Activated CD4-positive, alpha-beta T cell treated with anti-CD3 and anti-CD28 coated beads, Interleukin-2, Interleukin-4, amounts not matched to agents 100 ng/mL and 50 ng/mL, durations not matched to agents 16 hours and 8 hours (primary cell): Measurements from ENCODE around the gene SH3RF2.
"Not testable (repeated sequence)": the region's sequence is repeated elsewhere in the genome, so short reads cannot be mapped to it uniquely, and the experiment has no call there.

ENCODE experiments used
- DNase-seq: peaks from one replicate; pipeline ENCODE4 v3.0.0-alpha.2; 2020; ENCODE audit warnings: low spot score

SH3RF2 gene

DNA sequence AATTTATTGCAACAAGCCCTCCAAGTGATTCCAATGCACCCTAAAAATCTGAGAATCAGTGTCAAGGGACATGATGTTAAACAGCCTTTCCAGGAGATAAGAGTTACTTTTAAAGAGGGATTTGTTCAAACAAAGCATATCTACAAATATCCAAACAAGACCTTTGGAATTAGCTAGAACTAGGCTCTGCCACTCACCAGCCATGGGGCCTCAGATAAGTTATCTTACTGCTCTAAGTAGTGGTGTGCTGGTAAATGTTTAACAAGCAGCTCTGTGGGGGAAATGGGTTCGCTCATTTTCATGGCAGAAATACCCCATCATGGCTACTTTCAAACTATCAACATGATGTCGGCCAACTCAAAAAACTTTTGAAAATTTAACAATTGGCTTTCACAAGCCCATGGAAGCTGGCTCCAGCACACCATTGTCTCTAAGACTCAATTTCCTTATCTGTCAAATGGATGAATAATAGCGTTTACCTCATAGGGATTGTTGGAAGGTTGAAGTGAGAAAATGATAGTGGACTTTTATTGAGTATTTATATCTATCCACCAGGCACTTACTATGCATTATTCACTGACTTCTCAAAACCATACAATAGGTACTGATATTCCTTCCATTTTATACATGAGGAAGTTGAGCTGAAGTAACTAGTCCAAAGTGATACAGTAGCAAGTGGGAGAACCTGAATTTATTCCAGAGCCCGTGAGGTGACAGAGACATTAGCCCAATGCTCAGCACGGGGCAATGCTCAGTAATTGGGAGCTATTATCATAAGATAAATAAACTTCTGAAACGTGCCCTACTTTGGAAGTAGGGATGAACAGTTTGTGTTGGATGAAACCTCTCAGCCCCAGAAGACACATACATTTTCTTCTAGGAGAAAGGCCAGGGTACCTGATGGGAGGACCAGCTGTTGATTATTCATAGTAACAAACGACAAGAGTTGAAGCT lies 43.2 kb downstream of the SH3RF2 start:
- DNase-seq: no peak

DNA sequence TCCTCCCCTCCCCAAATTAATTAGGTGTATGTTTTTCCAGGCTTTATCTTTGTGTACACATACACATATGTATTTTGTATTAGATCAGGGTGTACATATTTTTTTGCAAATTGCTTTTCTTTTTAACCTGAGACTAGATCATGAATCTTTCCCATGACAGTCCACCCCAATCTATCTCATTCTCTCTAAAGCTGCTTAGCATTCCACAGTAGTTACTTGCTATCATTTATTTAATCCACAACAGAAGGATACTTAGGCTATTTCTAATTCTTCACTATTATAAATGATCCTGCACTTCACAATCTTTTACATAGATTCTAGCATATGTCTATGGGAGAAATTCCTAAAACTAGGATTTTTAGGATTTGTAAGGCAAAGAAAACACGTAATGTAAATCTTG lies 43.9 kb downstream of the SH3RF2 start:
- no peak for DNase-seq

DNA sequence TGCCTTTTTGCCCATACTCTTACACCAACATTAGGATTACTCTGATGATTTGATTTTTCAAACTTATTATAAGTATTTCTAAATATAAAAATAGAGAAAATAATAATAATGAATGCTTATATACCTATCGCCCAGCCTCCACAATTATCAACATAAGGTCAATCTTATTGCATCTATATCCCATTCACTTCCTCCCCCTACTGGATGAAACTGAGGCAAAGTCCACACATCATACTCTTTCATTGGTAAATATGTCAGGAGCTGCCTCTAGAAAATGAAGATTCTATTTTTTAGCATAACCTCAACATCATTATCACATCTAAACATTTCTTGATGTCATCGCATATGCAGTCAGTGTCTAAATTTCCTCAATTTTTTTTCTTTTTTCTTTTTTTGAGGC lies 44.3 kb downstream of the SH3RF2 start:
- DNase-seq: no peak

DNA sequence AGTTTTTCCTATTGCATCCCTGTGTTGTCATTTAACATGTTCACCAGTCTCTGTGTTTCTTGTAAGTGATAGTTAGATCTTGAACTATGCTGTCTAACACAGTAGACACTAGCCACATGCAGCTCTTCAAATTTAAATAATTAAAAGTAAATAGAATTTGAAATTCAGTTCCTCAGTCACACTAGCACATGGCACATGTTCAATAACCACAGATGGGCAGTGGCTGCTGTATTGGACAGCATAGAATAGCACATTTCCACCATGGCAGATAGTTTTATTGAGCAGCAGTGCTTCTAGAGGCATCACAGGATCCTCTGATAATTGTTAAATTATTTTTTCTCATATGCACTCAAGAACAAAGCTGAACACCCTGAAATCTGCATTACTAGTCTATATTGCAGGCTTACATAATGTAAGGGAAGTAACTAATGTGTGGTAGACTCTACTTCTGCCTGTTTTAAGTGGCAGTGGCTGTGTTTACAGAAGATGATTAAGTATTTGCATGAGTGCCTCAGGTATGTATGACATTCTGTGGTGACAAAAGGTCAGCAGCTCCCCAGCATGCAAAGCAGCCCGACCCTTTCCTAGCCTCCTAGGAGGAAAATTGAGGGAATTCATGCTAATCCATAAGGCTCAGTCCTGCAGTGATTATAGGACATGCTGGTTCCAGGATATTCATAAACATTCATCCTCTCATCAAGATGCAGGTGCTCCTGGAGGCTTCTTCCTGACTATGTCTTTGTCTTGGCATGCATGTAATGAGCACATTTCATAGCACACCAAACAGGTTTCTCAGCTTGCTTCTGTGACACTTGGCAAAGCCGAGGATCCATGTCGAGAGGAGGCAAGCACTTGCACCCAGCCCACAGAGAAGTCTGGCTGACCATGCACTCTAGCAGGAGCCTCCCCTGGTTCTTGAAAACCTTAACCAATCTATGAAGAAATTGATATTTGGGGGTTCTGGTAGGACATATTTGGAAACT lies 45.5 kb downstream of the SH3RF2 start:
- no peak for DNase-seq

DNA sequence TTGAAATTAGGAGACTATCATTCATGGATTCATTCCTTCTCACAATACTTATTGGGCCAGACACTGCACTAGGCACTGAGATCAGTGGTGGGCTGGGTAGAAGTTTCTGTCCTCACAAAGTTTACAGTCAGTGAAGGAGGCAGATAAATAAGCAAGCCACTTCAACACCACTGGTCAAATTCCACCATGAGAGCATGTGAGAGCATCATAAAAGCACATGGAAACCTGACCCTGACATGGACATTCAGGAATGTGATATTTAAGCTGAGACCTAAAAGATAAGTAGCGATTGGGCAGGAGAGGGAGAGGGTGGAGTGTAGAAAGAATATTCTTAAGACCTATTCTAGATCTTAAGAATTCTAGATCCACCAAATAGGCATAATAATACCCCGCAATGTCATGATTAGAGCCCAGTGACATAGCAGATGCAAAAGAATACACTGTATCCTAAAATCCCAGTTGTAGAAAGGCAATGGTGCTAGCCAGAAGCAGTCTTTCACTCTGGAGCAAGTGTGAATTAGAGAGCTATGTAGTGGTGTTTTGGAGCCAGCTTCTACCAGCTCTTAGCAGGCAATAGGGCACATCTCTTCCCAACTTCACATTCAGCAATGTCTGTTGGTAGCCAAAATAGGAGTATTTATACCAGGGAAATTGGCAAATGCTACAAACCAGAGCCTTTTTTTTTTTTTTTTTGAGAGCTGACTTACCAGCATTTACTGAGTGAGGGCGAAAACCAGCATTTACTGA lies 46.4 kb downstream of the SH3RF2 start:
- no peak for DNase-seq

DNA sequence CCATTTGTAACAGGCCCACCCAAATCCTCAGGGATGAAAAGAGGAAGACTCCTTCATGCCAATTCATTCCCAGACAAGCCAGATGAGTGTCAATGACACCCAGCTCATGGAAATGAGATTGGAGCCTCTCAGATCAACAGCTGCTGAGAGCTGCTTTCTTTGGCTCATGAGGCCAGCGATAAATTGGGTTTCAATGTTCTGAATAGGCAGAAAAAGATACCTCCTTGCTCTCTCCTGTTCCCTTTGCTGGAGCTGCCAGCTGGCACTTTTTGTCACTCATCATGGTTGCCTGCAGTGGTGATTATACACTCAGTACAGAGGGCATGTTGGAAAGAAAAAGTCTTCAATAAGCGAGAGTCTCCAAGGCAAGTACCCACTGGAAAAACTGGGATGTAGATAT lies 47.1 kb downstream of the SH3RF2 start:
- no peak for DNase-seq

DNA sequence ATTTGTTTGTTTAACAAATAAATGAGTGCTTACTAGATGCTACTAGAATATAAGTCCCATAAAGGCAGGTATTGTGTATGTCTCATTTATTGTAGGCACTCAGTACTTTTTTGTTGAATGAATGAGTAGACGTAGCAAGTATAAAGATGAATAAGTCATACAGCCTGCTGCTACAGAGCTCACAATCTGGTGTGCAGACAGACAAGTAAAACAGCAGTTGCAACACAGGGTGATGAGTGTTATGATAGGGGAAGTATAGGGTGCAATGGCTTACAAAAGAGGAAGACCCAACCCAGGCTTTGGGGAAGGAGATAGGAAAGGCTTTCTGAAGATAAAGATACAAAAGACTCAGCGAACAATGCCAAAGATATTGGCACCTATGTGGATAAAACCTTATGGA lies 47.7 kb downstream of the SH3RF2 start:
- DNase-seq: no peak

DNA sequence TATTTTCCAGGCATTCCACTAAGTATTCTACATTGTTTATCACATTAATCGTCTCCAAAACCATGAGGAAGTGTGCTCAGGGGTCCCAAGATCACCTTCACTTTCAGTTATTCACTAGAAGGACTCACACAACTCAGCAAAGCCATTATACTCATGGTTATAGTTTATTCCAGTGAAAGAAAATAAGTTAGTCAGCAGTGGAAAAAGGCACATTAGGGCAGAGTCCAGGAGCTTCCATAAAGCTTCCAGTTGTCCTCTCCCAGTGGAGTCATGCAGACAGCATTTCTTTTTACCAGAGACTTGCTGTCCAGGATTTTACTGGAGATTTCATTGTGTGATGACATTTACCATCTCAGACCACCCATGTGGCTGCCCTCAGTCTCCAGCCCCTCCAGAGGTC lies 51.5 kb downstream of the SH3RF2 start:
- no peak for DNase-seq

DNA sequence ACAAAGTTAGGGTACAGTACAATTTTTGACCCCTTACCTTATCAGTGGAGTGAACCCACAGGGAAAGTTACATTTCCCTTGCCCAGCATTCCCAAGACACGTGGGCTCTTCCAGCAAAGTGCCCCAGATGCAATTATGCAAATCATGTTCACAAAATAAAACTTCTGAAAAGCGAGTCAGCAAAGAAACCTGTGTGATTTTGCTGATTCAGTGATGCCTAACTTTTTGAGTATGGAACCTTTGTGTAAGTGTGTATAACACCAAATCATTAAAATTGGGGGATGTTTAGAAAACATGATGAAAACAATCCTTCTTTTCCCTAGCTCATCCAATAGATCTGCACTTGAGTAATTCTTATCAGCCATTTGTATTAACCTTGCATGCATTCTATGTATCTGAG lies 52.6 kb downstream of the SH3RF2 start:
- no peak for DNase-seq

DNA sequence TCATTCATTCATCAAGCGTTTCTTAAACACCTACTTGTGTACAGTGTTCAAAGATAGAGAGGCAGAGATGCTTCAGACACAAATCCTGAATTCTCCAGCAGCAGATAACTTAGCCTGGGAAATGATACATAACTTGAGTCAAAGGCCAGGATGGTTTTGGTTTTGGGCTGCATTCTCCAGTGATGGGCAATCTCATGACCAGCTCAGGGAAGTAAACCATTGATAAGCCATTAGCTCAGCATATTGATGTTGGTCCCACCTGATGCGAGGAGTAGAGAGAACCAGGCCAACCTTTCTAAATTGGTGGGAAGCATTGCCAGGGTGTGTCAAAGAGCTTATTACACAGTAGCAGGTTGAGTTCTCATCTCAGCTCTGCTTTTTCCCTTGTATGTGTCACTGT lies 53.0 kb downstream of the SH3RF2 start:
- DNase-seq: no peak

DNA sequence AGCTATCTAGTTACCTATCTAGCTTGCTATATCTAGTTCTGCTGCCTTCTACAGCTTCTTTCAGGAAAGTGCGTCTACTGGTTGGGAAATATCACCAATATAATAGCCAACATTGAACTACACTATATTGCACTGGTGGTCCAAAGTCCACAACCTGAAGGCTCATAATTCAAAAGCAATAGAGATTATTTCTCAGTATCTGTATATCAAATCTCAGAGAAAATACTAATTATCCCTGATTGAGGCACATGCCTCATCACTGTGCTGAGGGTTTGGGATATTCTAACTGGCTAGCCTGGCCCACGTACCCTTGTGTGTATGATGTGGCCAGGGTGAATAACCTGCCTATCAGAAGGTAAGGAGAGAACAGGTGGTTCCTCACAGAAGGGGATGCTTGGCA lies 53.8 kb downstream of the SH3RF2 start:
- no peak for DNase-seq

DNA sequence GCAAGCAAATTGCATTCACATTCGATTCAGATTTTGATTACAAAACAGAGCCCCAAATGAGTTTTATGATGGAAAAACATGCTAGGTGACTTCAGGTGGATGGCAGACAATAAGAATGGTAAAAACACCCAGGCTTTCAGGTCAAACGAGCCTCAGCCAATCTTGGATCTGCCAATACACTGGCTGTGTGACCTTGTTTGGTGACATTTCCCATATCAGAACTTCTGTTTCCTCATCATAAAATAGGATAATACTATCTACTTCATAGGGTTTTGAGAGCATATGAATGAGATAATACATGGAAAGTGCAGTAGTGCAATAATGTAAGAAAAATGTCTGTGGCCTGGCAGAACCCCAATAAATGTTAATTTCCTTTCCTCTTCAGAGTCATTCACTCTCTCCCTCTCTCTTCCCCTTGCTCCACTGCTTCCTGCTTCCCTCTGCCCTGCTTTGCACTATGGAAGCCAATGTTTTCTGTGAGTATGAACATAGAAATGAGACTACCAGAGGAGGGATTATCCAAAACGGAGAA lies 54.7 kb downstream of the SH3RF2 start:
- no peak for DNase-seq

DNA sequence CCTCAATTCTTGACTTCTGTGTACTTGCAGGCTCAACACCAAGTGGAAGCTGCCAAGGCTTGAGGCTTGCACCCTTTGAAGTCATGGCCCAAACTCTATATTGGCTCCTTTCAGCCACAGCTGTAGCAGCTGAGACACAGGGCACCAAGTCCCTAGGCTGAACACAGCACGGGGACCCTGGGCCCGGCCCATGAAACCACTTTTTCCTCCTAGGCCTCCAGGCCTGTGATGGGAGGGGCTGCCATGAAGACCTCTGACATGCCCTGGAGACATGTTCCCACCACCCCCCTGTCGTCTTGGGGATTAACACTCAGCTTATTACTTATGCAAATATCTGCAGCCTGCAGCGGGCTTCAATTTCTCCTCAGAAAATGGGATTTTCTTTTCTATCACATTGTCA lies 57.2 kb downstream of the SH3RF2 start:
- not testable (repeated sequence) for DNase-seq

DNA sequence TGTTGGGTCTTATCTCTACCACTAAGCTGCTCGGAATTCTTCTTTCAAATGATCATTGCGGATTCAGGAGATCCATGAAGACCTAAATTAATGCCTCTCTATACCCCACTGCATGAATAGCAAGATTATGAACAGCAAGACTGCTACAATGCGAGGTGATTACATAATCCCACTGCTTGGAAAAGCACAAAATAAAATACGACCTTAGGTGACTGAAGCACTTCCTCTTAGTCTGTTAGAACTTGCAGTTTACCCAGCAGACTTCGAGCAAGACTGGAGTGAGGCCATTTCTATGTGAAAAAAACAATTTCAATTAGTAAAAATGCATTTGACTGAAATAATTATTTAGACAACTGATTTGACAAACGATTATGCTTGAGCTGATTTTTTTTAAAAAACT lies 59.8 kb downstream of the SH3RF2 start:
- no peak for DNase-seq

DNA sequence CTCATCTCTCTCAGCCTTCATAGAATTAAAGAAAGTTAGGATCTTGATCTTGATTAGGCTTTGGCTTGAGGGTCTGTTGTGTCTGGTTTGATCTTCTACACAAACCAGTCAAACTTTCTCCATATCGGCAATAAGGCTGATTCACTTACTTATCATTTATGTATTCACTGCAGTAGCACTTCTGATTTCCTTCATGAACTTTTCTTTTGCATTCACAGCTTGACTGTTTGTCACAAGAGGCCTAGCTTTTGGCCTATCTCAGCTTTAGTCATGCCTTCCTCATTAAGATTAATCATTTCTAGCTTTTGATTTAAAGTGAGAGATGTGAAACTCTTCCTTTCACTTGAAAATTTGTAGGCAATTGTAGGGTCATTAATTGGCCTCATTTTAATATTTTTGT lies 62.8 kb downstream of the SH3RF2 start:
- DNase-seq: peak; percentile 42

DNA sequence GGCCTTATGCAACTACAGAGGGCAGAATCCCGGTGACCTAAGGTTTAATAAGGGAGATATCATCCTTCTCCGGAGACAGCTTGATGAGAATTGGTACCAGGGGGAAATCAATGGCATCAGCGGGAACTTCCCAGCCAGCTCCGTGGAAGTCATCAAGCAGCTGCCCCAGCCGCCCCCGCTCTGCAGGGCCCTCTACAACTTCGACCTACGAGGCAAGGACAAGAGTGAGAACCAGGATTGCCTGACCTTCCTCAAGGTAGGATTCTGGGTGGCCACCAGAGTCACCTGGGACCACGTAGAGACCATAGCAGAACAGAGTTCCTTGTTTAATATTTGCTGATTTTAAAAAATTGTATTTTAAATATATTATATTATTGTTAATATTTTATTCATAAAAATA lies 63.7 kb downstream of the SH3RF2 start:
- DNase-seq: no peak

DNA sequence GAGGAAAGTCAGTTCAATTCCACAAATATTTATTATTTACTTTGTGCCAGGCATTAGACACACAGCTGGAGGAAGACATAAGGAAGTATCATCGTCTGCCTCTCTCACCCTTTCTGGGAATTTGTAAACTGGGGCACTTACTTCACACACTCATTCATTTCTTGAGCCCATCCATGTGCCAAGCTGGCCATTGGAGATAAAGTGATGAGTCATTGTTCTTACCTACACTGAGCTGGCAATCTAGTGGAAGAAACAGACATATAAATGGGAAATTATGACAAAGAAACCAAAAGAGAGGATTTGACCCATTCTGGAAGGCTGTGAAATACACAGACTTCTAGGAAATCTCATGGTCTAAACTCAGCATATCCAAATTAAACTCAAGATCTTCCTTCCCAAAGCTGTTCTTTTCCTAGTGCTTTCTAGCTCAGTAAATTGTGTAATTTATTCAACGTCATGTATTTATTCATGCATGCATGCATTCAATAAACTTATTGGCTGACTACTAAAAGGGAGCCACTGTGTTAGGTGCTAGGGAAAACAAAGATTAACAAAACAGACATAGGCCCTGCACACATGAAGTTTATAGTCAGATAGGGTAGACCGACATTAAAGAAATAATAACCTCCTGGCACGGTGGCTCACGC lies 65.3 kb downstream of the SH3RF2 start:
- DNase-seq: no peak

DNA sequence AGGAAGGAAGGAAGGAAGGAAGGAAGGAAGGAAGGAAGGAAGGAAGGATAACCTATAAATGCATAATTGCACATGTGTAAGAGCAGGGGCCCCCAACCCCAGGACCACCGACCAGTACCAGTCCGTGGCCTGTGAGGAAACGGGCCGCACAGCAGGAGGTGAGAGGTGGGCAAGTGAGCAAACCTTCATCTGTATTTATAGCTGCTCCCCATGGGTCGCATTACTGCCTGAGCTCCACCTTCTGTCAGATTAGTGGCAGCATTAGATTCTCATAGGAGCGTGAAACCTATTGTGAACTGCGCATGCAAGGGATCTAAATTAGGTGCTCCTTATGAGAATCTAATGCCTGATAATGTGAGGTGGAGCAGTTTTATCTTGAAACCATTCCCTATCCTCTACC lies 66.1 kb downstream of the SH3RF2 start:
- no peak for DNase-seq

DNA sequence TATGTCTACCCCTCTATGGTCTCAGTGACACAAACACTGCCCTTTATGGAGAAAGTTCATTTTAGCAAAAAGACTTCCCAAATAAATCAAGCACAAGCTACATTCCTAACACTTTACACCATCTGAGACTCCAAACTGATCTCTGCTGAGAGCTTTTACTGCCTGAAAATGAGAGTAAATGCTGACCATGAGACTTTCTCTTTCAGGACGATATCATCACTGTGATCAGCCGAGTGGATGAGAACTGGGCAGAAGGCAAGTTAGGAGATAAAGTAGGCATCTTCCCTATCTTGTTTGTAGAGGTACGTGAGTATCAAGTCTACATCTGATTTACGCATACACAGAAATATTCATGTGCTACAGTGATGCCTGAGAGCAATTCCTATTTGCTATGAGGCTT lies 67.5 kb downstream of the SH3RF2 start:
- DNase-seq: no peak

DNA sequence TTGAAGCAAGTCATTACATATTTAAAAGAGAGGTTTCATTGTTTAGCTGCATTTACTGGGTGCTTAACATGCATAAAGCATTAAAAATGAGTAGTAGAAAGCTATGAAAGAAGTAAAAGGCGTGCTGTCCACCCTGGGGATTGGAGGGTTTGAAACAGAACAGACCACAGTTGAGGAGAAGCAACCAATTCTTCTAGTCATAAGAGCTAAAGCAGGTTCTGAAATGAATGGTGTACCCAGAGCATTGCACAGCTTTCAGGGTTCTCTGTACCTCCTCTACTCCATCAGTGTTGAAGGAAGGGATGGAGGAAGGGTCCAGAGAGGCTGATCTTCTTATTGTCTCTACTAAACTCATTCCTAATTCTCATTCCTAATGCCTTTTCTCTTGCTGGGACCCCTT lies 68.9 kb downstream of the SH3RF2 start:
- DNase-seq: no peak

DNA sequence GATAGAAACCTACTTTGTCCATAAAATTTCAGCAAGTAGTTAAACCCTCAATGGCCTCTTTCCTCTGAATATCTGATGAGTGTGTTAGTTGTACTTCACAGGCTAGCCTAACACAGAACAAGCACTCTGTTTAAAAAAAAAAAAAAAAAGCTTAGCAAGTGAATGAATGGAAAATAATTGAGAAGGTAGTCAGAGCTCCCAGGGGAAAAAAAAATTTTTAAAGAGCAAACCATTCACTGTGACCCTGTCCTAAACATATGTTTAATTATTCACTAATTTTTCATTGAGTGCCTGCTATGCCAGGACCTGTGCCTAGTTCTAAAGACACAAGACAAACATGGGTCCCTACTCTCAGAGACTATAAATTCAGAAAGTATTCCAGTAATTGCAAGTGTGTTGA lies 69.3 kb downstream of the SH3RF2 start:
- no peak for DNase-seq
